Suprapubic skin (tissue), 4 donors: ENCODE results near the gene GPRC6A.

Experiments
- CTCF ChIP-seq, 2 donors: fragments of 200-600 bp in 1 of 2; fragments of 450-650 bp in 1 of 2; sonication (generic) in 1 of 2; IDR thresholded peaks; one replicate each; pipeline ENCODE4 v1.5.1; 2016 to 2019; ENCODE audit warnings: antibody characterized with exemption in 2 of 2, mild to moderate bottlenecking in 1 of 2, moderate library complexity in 1 of 2
- EP300 ChIP-seq: sonication (generic); formaldehyde crosslinking; IDR thresholded peaks from one replicate; pipeline ENCODE4 v1.6.1; 2017; ENCODE audit warnings: antibody characterized with exemption
- POLR2AphosphoS5 ChIP-seq, 3 donors: sonication (generic); formaldehyde crosslinking; IDR thresholded peaks; one replicate each; pipeline ENCODE4 v1.6.1; 2017; ENCODE audit warnings: antibody characterized with exemption in 3 of 3

GRCh38 chr6:116783852-116784251 is 45.0 kb downstream of the GPRC6A start:
- TF ChIP-seq CTCF (IDR thresholded peaks at IDR 0.05) (no peak), POLR2AphosphoS5 (IDR thresholded peaks at IDR 0.05) (no peak), EP300 (no peak)
